Lung (tissue), 12 donors: ENCODE measurements around the gene ARHGEF7. TPM values are rescaled to one million over a fixed set of nuclear protein-coding genes. Genes with fewer than 3 reads are reported as not detected.

Source experiments
- ATAC-seq: fragments of 200-7000 bp; cut with Tn5 transposase; one replicate; pipeline ENCODE4 v1.9.1; 2020; ENCODE audit warnings: moderate number of reproducible peaks; ENCODE audit not compliant: insufficient read depth, low FRiP score
- DNase-seq, 3 donors: peaks; one replicate each; pipeline ENCODE4 v3.0.0-alpha.2; 2013 to 2017
- H3K27ac ChIP-seq, 2 donors: one replicate each; pipeline ENCODE4 v1.5.1; 2013; ENCODE audit warnings: mild to moderate bottlenecking in 2 of 2, moderate library complexity in 2 of 2, control low read depth in 1 of 2, inconsistent platforms in 1 of 2, low read depth in 1 of 2, low read length in 1 of 2
- H3K27me3 ChIP-seq, 3 donors: one replicate each; pipeline ENCODE4 v1.5.1; 2013; ENCODE audit warnings: low read length in 2 of 3; ENCODE audit not compliant: control insufficient read depth in 3 of 3, insufficient read depth in 3 of 3
- H3K36me3 ChIP-seq, 4 donors: one replicate each; pipeline ENCODE4 v1.5.1; 2013; ENCODE audit warnings: low read length in 4 of 4, mild to moderate bottlenecking in 1 of 4, moderate library complexity in 1 of 4; ENCODE audit not compliant: control insufficient read depth in 4 of 4, insufficient read depth in 4 of 4
- H3K4me1 ChIP-seq, 5 donors: one replicate each; pipeline ENCODE4 v1.5.1; 2013; ENCODE audit warnings: low read length in 5 of 5, mild to moderate bottlenecking in 2 of 5, moderate library complexity in 1 of 5; ENCODE audit not compliant: control insufficient read depth in 5 of 5, insufficient read depth in 5 of 5
- H3K4me3 ChIP-seq: one replicate; pipeline ENCODE4 v1.5.1; 2013; ENCODE audit warnings: mild to moderate bottlenecking, control low read depth, moderate library complexity
- H3K9ac ChIP-seq, 2 donors: one replicate each; pipeline ENCODE4 v1.5.1; 2013; ENCODE audit warnings: low read length in 2 of 2, control low read depth in 1 of 2; ENCODE audit not compliant: insufficient read depth in 1 of 2
- H3K9me3 ChIP-seq, 4 donors: one replicate each; pipeline ENCODE4 v1.5.1; 2013; ENCODE audit warnings: low read length in 3 of 4, mild to moderate bottlenecking in 1 of 4, moderate library complexity in 1 of 4; ENCODE audit not compliant: control insufficient read depth in 4 of 4, insufficient read depth in 3 of 4
- WGBS, 2 donors: extraction: QIAGEN DNeasy Blood & Tissue Kit; methylation state at CpG; one replicate each; pipeline ENCODE4 v1.1.7; 2013; 5-methylcytosine and 5-hydroxymethylcytosine counted together
- polyA plus RNA-seq, 2 donors: library from polyadenylated mRNA; stranded (reverse); fragments of 200-250 nt; gene quantifications; one replicate each; pipeline ENCODE4 v1.2.1, GENCODE V29; 2013
- total RNA-seq, 2 donors: library from RNA; depleted of rRNA in 1 of 2; stranded (reverse); fragments of >200 nt in 1 of 2; gene quantifications; one replicate each; pipeline ENCODE4 v1.2.1, GENCODE V29; 2014 to 2021
- TF ChIP-seq, protein P1 (sequence below): IDR thresholded peaks from 2 replicates; pipeline ENCODE4 v1.5.1; 2012; ENCODE audit warnings: mild to moderate bottlenecking; ENCODE audit errors: control extremely low read depth, extremely low read depth
- donor health status: control.
- donor health status: control.
- donor health status: Bipolar disorder and iron deficiency.
- donor health status: healthy.
- donor health status: DM: yes; HTN: yes; CAD: no.

ARHGEF7 gene
- total and polyA plus RNA-seq, 4 donors: 20.9 to 143 (median 37.8) TPM

- no peak overlapping the region for H3K4me3 ChIP-seq
- ATAC-seq (no peak), DNase-seq (no peak)
- peaks cover 0 to 8% (median 0%) of the 10 kb centered on the region in 5 donors for H3K4me1 ChIP-seq
- 97 to 99% methylated on average over 8 of the region's 8 CpGs for WGBS, 2 donors
- TF ChIP-seq, protein P1, sequence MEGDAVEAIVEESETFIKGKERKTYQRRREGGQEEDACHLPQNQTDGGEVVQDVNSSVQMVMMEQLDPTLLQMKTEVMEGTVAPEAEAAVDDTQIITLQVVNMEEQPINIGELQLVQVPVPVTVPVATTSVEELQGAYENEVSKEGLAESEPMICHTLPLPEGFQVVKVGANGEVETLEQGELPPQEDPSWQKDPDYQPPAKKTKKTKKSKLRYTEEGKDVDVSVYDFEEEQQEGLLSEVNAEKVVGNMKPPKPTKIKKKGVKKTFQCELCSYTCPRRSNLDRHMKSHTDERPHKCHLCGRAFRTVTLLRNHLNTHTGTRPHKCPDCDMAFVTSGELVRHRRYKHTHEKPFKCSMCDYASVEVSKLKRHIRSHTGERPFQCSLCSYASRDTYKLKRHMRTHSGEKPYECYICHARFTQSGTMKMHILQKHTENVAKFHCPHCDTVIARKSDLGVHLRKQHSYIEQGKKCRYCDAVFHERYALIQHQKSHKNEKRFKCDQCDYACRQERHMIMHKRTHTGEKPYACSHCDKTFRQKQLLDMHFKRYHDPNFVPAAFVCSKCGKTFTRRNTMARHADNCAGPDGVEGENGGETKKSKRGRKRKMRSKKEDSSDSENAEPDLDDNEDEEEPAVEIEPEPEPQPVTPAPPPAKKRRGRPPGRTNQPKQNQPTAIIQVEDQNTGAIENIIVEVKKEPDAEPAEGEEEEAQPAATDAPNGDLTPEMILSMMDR: no peak
- H3K27ac ChIP-seq: no peak overlapping the region
- peaks cover 7 to 26% (median 13%) of the 10 kb centered on the region in 4 donors for H3K36me3 ChIP-seq
- no peaks in the 10 kb centered on the region for H3K27me3 ChIP-seq
- no peak overlapping the region for H3K9ac ChIP-seq
- no peaks in the 10 kb centered on the region for H3K9me3 ChIP-seq
Measured at GRCh38 chr13:111242585-111242984, 127.5 kb downstream of the ARHGEF7 start.

DNA sequence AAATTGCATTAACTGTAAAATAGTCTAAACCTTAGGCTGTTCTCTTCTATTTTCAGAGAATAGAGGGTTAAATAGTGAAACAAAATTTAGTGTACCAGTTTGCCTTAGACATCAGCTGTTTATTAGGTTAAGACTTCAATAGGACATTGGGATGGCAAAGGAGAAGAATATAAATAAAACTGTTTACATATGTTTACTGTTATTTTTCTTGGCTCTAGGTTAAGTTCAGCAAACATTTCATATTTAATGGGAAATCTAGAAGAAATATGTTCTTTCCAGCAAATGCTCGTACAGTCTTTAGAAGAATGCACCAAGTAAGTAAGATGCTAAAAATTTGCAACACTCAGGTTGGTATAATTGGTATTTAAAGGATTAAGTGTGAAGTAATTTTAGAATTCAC lies 128.9 kb downstream of the ARHGEF7 start:
- Histone ChIP-seq H3K27ac (no peak overlapping the region), H3K4me1 (peaks cover 0 to 9% (median 0%) of the 10 kb centered on the region in 5 donors), H3K36me3 (peaks cover 9 to 31% (median 16%) of the 10 kb centered on the region in 4 donors), H3K9ac (no peak overlapping the region), H3K27me3 (no peaks in the 10 kb centered on the region), H3K9me3 (no peaks in the 10 kb centered on the region), H3K4me3 (no peak overlapping the region)
- DNase-seq (no peak), ATAC-seq (no peak)
- TF ChIP-seq, protein P1: no peak
- 87 to 89% methylated on average over 1 of the region's 1 CpG for WGBS, 2 donors

- Histone ChIP-seq H3K4me1 (peaks cover 0 to 21% (median 0%) of the 10 kb centered on the region in 5 donors), H3K27ac (no peak overlapping the region), H3K4me3 (no peak overlapping the region), H3K27me3 (no peaks in the 10 kb centered on the region), H3K36me3 (peaks cover 9 to 23% (median 18%) of the 10 kb centered on the region in 4 donors), H3K9me3 (no peaks in the 10 kb centered on the region), H3K9ac (no peak overlapping the region)
- TF ChIP-seq, protein P1: no peak
- DNase-seq: no peak
- no peak for ATAC-seq
- WGBS, 2 donors: 91 to 92% methylated on average over 11 of the region's 11 CpGs
Measured at GRCh38 chr13:111245576-111246384, 130.7 kb downstream of the ARHGEF7 start.
